Ovary (tissue), 3 donors: Measurements from ENCODE around the gene RPS26.

ENCODE experiments used
- CTCF ChIP-seq, 3 donors: fragments of 450-650 bp in 2 of 3; fragments of 200-600 bp in 1 of 3; IDR thresholded peaks; one replicate each; pipeline versions ENCODE4 v1.5.1 to v1.8.0; 2016 to 2022; ENCODE audit warnings: antibody characterized with exemption in 3 of 3, mild to moderate bottlenecking in 1 of 3
- EP300 ChIP-seq: sonication (generic); formaldehyde crosslinking; IDR thresholded peaks from one replicate; pipeline ENCODE4 v1.6.1; 2017; ENCODE audit warnings: antibody characterized with exemption
- POLR2A ChIP-seq: fragments of 450-650 bp; IDR thresholded peaks from one replicate; pipeline ENCODE4 v1.6.1; 2017; ENCODE audit warnings: antibody characterized with exemption, mild to moderate bottlenecking, moderate library complexity
- donor health status: DM: no; HTN: no; CAD: no.

DNA sequence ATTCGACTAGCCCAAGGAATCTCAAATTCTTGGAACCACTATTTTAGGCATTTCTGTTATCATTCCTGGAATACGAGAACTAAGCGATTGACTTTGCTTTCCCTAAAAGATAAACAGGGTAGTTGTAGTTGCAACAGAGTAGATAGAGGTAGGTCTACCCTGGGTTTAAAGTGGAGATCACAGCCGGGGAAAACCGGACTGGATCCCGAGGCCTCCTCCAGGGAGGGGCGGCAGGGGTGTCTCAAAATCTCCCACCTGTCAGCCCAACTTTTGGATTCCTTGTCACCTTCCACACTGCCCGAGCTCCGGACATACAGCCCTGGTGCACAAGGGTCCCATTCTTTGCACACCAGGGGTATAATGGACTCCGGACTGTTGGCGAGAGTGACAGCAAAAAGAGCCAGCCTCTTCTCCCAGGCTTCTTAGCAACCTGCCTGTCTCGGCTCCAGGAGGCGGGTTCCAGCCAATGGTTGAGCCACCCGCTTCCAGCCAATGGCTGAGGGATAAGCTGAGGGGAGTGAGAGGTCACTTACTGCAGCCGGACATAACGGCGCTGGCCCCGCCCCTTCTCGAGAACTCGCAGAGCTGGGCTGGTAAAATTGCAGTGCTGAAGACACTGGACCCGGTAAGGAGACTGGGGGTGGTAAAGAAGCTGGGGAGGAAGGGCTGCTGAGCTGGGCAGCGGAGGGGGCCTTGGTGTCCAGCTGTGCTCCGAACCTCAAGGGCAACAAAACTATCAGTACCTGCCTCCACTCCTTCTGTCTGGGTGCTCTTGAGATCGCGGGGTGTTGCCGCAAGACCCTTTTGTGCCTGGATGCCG is 44.8 kb upstream of the RPS26 start, which contains the start of gene SUOX:
- no peak for TF ChIP-seq CTCF (IDR thresholded peaks at IDR 0.05)
- TF ChIP-seq POLR2A: peak; percentile 6
- TF ChIP-seq EP300: no peak
